KOPT-K1 (cell line): ENCODE measurements around the gene PRKCZ.

Experiments
- H3K27ac ChIP-seq: fragments of 200-600 bp; sonication (generic); 2 replicates; pipeline ENCODE4 v1.5.1; 2016; ENCODE audit warnings: antibody characterized with exemption, mild to moderate bottlenecking, low read depth, low read length; ENCODE audit not compliant: poor library complexity, severe bottlenecking
- H3K36me3 ChIP-seq: fragments of 200-600 bp; sonication (generic); 2 replicates; pipeline ENCODE4 v1.5.1; 2017; ENCODE audit warnings: antibody characterized with exemption, mild to moderate bottlenecking, low read length, moderate library complexity; ENCODE audit not compliant: insufficient read depth
- H3K9me3 ChIP-seq: fragments of 200-600 bp; sonication (generic); 2 replicates; pipeline ENCODE4 v1.5.1; 2017; ENCODE audit warnings: antibody characterized with exemption, low read length, mild to moderate bottlenecking; ENCODE audit not compliant: insufficient read depth, poor library complexity, severe bottlenecking

Gene PRKCZ

GRCh38 chr1:2184531-2184930 lies 134.3 kb downstream of the PRKCZ start:
- no peaks in the 10 kb centered on the region for H3K9me3 ChIP-seq
- peaks cover under 1% of the 10 kb centered on the region for H3K36me3 ChIP-seq
- no peak overlapping the region for H3K27ac ChIP-seq

- no peaks in the 10 kb centered on the region for H3K9me3 ChIP-seq
- H3K27ac ChIP-seq: no peak overlapping the region
- H3K36me3 ChIP-seq: peaks cover 4% of the 10 kb centered on the region
Measured at GRCh38 chr1:2184934-2185333, 134.7 kb downstream of the PRKCZ start.

GRCh38 chr1:2185880-2186855 lies 136.0 kb downstream of the PRKCZ start:
- H3K27ac ChIP-seq: no peak overlapping the region
- no peaks in the 10 kb centered on the region for H3K9me3 ChIP-seq

GRCh38 chr1:2186901-2187300 lies 136.7 kb downstream of the PRKCZ start:
- no peak overlapping the region for H3K27ac ChIP-seq
- peaks cover 21% of the 10 kb centered on the region for H3K36me3 ChIP-seq
- H3K9me3 ChIP-seq: no peaks in the 10 kb centered on the region

More at GRCh38 chr1:2185880-2186855, 136.0 kb downstream of the PRKCZ start:
- H3K36me3 ChIP-seq: peaks cover 17% of the 10 kb centered on the region

- Histone ChIP-seq H3K27ac (no peak overlapping the region), H3K36me3 (peaks cover 26% of the 10 kb centered on the region)
Measured at GRCh38 chr1:2187619-2188018, 137.4 kb downstream of the PRKCZ start.

GRCh38 chr1:2188336-2188735 lies 138.1 kb downstream of the PRKCZ start:
- H3K27ac ChIP-seq: no peak overlapping the region
- no peaks in the 10 kb centered on the region for H3K9me3 ChIP-seq
- peaks cover 26% of the 10 kb centered on the region for H3K36me3 ChIP-seq

More at GRCh38 chr1:2187619-2188018, 137.4 kb downstream of the PRKCZ start:
- H3K9me3 ChIP-seq: no peaks in the 10 kb centered on the region

GRCh38 chr1:2189459-2190425 lies 139.5 kb downstream of the PRKCZ start:
- Histone ChIP-seq H3K27ac (no peak overlapping the region), H3K9me3 (no peaks in the 10 kb centered on the region)

DNA sequence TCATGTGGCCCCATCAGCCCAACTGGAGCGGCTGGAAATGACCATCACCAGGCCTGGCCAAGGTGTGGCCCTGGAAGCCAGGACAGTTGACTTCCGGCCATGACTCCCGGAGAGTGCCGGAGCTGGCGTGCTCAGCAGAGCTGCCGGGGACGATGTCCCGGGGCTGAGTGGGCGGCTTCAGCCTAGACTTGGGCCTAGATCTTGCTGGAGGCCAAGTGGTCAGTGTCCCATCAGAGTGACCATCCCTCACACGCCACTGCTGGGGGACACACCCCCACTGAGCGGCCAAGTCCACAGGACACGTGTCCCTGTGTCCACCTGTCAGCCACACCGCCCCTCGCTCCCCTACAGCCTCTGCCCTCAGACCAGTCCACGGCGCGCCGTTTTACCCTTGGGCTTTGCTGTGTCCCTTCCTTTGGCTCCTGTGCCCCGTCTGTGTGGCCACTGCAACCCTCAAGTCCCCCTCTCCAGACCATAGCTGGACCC lies 140.3 kb downstream of the PRKCZ start:
- peaks cover 26% of the 10 kb centered on the region for H3K36me3 ChIP-seq
- H3K9me3 ChIP-seq: no peaks in the 10 kb centered on the region
- H3K27ac ChIP-seq: no peak overlapping the region

More at GRCh38 chr1:2189459-2190425, 139.5 kb downstream of the PRKCZ start:
- H3K36me3 ChIP-seq: peaks cover 26% of the 10 kb centered on the region

DNA sequence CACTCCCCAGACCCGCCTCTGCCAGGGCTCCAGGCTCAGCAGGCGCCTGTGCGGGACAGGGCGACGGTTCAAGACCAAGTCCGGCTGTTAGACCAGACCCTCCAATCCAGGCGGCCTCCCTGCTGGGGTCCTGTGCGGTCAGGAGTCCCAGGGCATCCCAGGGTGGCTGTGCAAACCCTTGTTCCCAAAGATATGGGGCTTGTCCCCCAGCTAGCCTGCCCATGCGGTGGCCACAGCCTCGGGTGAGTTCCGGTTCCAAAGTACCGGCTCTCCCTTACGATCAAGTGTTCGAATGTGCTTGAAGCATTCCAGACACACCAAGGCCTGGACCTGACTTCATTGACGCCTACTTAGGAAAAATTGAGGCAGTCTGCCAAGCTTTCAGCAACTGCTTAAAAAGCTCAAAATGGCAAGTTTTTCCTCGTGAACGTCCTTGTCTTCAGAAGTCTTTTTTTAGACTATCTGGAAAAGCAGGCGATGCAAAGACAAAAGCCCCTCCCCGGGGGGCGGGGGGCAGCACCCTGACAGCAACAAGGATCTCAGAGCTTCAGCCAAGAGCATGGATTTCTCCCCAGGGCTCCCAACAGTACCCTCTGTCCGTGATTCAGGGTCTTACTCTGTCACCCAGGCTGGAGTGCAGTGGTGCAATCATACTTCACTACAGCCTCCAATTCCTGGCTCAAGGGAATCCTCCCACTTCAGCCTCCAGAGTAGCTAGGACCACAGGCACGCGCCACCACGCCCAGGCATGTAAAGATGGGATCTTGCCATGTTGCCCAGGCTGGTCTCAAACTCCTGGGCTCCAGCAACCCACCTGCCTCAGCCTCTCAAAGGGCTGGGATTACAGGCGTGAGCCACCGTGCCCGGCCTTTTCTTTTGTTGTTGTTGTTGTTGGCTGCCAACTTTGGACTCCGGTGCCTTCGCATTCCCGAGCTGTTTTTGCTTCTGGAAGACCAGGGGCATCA lies 142.1 kb downstream of the PRKCZ start:
- no peak overlapping the region for H3K27ac ChIP-seq
- H3K36me3 ChIP-seq: peaks cover 26% of the 10 kb centered on the region
- H3K9me3 ChIP-seq: no peaks in the 10 kb centered on the region

- H3K27ac ChIP-seq: peak overlapping the region; percentile 84
- H3K36me3 ChIP-seq: peaks cover 26% of the 10 kb centered on the region
- no peaks in the 10 kb centered on the region for H3K9me3 ChIP-seq
Measured at GRCh38 chr1:2193514-2194281, 143.5 kb downstream of the PRKCZ start.

- H3K36me3 ChIP-seq: peaks cover 26% of the 10 kb centered on the region
- no peaks in the 10 kb centered on the region for H3K9me3 ChIP-seq
- H3K27ac ChIP-seq: peak within 1 kb of the TSS; percentile 84
Measured at GRCh38 chr1:2194319-2194897, 144.2 kb downstream of the PRKCZ start, which contains the start of gene FAAP20. Gene FAAP20 (minus strand): TSS chr1:2194772. CDS start chr1:2194749, 23 bp downstream.

DNA sequence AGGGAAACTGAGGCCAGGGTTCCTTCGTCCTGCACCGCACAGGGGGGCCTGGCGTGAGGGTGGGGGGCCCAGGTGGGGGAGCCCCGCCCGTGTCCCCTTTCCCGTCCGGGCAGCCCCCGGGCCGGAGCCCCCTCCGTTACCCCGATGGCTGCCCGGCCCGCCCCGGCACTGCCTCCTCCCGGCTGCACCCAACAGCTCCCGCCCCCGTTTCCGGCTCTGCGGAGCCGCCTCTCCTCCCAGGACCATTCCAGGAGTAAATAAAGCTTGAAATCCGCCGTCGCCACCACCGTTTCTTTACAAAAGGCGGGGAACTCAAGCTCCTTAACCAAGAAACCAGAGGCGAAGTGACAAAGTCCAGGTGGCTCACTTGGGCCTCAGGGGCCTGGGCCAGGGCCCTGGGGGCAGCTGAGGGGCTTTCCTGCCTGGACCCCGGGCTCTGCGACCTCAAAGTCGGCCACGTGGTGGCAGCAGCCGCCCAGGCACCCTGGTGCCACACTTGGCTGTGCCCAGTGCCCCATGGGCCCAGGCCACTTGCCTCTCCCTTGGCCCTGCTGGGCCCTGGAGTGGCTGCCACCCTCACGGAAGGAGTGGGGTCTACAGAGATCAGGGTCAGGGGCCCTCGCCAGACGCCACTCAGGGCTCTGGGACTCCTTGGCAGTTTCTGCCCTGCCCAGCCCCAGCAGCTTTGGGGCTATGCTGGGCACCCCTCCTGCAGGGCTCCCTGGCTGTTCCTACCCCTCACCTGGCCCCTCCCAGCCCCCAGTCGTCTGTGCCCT lies 144.9 kb downstream of the PRKCZ start:
- H3K27ac ChIP-seq: peak overlapping the region; percentile 84
- no peaks in the 10 kb centered on the region for H3K9me3 ChIP-seq
- peaks cover 20% of the 10 kb centered on the region for H3K36me3 ChIP-seq
